ENCODE data around the gene RAC3.

GRCh38 chr17:82014432-82014831, 17.0 kb upstream of the RAC3 start:
- TF ChIP-seq CTCF (IDR thresholded peaks at IDR 0.05) (peak in 2 of 5 experiments; percentile 6 to 20), POLR2A (IDR thresholded peaks at IDR 0.05) (no peak)

Data from tibial nerve (tissue), 3 donors.